ENCODE measurements around the gene HAUS3. TPM values are rescaled to one million over a fixed set of nuclear protein-coding genes. Genes with fewer than 3 reads are reported as not detected.
"Not testable (repeated sequence)": the region's sequence is repeated elsewhere in the genome, so short reads cannot be mapped to it uniquely, and the experiment has no call there.

Gene HAUS3
- total and polyA plus RNA-seq, 4 donors = 5.6 to 21.0 (median 12.1) TPM

DNA sequence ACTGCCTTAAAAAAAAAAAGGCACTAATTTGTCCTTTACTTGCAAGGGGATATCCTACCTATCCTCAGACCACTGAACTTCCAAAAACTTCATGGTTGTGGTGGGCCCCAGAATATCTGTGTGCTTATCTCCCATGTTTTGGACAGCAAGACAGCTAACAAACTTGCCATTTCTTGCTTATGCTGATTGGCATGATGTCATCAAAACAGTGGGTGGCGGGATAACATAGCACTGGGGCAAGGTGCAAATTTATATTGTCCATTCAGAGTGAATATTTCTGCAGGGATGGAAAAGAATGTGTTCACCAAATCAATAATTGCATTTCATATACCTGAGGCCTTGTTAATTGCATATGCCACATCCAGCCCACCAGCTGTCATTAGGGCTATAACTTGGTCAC lies 23.5 kb downstream of the HAUS3 start:
- Histone ChIP-seq H3K9ac (ENCODE audit: insufficient read depth in 1 of 2, low read length in 2 of 2) (no peak overlapping the region), H3K27ac (ENCODE audit: low read depth in 1 of 2, low read length in 1 of 2) (no peak overlapping the region), H3K4me1 (ENCODE audit: control insufficient read depth in 5 of 5, insufficient read depth in 5 of 5, low read length in 5 of 5) (no peaks in the 10 kb centered on the region), H3K36me3 (ENCODE audit: control insufficient read depth in 4 of 4, insufficient read depth in 4 of 4, low read length in 4 of 4) (peaks cover 0 to 2% (median 0%) of the 10 kb centered on the region in 4 donors), H3K4me3 (no peak overlapping the region), H3K27me3 (ENCODE audit: control insufficient read depth in 3 of 3, insufficient read depth in 3 of 3, low read length in 2 of 3) (no peaks in the 10 kb centered on the region), H3K9me3 (ENCODE audit: control insufficient read depth in 4 of 4, insufficient read depth in 3 of 4, low read length in 3 of 4) (no peaks in the 10 kb centered on the region)
- TF ChIP-seq, protein P1, sequence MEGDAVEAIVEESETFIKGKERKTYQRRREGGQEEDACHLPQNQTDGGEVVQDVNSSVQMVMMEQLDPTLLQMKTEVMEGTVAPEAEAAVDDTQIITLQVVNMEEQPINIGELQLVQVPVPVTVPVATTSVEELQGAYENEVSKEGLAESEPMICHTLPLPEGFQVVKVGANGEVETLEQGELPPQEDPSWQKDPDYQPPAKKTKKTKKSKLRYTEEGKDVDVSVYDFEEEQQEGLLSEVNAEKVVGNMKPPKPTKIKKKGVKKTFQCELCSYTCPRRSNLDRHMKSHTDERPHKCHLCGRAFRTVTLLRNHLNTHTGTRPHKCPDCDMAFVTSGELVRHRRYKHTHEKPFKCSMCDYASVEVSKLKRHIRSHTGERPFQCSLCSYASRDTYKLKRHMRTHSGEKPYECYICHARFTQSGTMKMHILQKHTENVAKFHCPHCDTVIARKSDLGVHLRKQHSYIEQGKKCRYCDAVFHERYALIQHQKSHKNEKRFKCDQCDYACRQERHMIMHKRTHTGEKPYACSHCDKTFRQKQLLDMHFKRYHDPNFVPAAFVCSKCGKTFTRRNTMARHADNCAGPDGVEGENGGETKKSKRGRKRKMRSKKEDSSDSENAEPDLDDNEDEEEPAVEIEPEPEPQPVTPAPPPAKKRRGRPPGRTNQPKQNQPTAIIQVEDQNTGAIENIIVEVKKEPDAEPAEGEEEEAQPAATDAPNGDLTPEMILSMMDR (IDR thresholded peaks at IDR 0.05; ENCODE audit: control extremely low read depth, extremely low read depth) = no peak
- ATAC-seq (ENCODE audit: insufficient read depth, low FRiP score) (no peak), DNase-seq (no peak)
- 91 to 96% methylated on average over 1 of the region's 1 CpG for WGBS, 2 donors

DNA sequence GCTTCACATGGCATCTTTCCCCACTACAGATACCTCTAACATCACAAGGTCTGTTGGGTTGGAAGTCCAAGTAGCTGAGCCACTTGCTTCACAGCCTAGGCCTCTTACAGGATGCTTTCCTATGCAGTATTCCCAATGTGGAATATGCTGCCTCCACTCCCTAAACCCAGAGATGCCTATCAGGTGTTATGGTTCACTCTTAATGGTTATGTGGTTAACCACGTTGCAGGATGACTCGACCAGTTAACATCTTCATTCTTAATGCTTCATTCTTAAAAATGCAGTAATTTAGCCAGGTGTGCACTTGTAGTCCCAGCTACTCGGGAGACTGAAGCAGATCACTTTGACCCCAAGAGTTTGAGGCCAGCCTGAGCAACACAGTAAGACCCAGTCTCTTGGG lies 24.2 kb downstream of the HAUS3 start:
- H3K9me3 ChIP-seq (ENCODE audit: control insufficient read depth in 4 of 4, insufficient read depth in 3 of 4, low read length in 3 of 4) = no peaks in the 10 kb centered on the region
- H3K9ac ChIP-seq (ENCODE audit: insufficient read depth in 1 of 2, low read length in 2 of 2) = no peak overlapping the region
- H3K4me3 ChIP-seq = no peak overlapping the region
- 50 to 58% methylated on average over 3 of the region's 3 CpGs for WGBS, 2 donors
- DNase-seq (no peak), ATAC-seq (ENCODE audit: insufficient read depth, low FRiP score) (no peak)
- peaks cover 0 to 1% (median 0%) of the 10 kb centered on the region in 4 donors for H3K36me3 ChIP-seq (ENCODE audit: control insufficient read depth in 4 of 4, insufficient read depth in 4 of 4, low read length in 4 of 4)
- no peak overlapping the region for H3K27ac ChIP-seq (ENCODE audit: low read depth in 1 of 2, low read length in 1 of 2)
- no peaks in the 10 kb centered on the region for H3K4me1 ChIP-seq (ENCODE audit: control insufficient read depth in 5 of 5, insufficient read depth in 5 of 5, low read length in 5 of 5)
- no peaks in the 10 kb centered on the region for H3K27me3 ChIP-seq (ENCODE audit: control insufficient read depth in 3 of 3, insufficient read depth in 3 of 3, low read length in 2 of 3)
- TF ChIP-seq, protein P1 (IDR thresholded peaks at IDR 0.05; ENCODE audit: control extremely low read depth, extremely low read depth) = no peak

DNA sequence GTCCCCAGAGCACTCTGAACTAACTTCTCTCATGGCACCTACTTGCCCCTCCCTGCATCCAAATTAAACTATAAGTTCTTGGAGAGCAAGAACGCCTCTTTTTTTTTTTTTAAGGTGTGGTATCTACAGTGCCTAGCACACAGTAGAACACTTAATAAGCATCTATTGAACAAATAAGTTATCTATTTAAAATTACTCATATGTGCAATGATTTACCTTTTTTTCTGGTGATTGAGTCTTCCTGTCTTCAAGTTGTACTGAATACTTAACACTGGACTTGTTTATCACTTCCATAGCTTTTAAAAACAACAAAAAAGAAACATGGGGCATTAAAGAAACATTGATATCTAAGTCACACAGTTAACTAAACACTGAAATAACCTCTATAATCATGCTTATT lies 29.1 kb downstream of the HAUS3 start:
- H3K9me3 ChIP-seq (ENCODE audit: control insufficient read depth in 4 of 4, insufficient read depth in 3 of 4, low read length in 3 of 4) = no peaks in the 10 kb centered on the region
- WGBS, 2 donors = 83 to 92% methylated on average over 1 of the region's 1 CpG
- no peaks in the 10 kb centered on the region for H3K27me3 ChIP-seq (ENCODE audit: control insufficient read depth in 3 of 3, insufficient read depth in 3 of 3, low read length in 2 of 3)
- no peak overlapping the region for H3K4me3 ChIP-seq
- no peaks in the 10 kb centered on the region for H3K4me1 ChIP-seq (ENCODE audit: control insufficient read depth in 5 of 5, insufficient read depth in 5 of 5, low read length in 5 of 5)
- TF ChIP-seq, protein P1 (IDR thresholded peaks at IDR 0.05; ENCODE audit: control extremely low read depth, extremely low read depth) = no peak
- DNase-seq (no peak), ATAC-seq (ENCODE audit: insufficient read depth, low FRiP score) (no peak)
- peaks cover 0 to 2% (median under 1%) of the 10 kb centered on the region in 4 donors for H3K36me3 ChIP-seq (ENCODE audit: control insufficient read depth in 4 of 4, insufficient read depth in 4 of 4, low read length in 4 of 4)
- H3K27ac ChIP-seq (ENCODE audit: low read depth in 1 of 2, low read length in 1 of 2) = no peak overlapping the region
- H3K9ac ChIP-seq (ENCODE audit: insufficient read depth in 1 of 2, low read length in 2 of 2) = no peak overlapping the region

DNA sequence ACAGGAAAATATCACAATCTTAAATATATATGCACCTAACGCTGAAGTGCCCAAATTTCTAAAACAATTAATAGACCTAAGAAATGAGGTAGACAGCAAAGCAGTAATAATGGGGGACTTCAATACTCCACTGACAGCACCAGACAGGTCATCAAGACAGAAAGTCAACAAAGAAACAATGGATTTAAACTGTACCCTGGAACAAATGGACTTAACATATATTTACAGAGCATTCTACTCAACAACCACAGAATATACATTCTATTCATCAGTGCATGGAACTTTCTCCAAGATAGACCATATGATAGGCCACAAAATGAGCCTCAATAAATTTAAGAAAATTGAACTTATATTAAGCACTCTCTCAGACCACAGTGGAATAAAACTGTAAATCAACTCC lies 39.1 kb downstream of the HAUS3 start:
- not testable (repeated sequence) for H3K27ac ChIP-seq (ENCODE audit: low read depth in 1 of 2, low read length in 1 of 2); H3K27me3 ChIP-seq (ENCODE audit: control insufficient read depth in 3 of 3, insufficient read depth in 3 of 3, low read length in 2 of 3); H3K9me3 ChIP-seq (ENCODE audit: control insufficient read depth in 4 of 4, insufficient read depth in 3 of 4, low read length in 3 of 4); DNase-seq; H3K4me1 ChIP-seq (ENCODE audit: control insufficient read depth in 5 of 5, insufficient read depth in 5 of 5, low read length in 5 of 5); H3K4me3 ChIP-seq; H3K36me3 ChIP-seq (ENCODE audit: control insufficient read depth in 4 of 4, insufficient read depth in 4 of 4, low read length in 4 of 4); ATAC-seq (ENCODE audit: insufficient read depth, low FRiP score); H3K9ac ChIP-seq (ENCODE audit: insufficient read depth in 1 of 2, low read length in 2 of 2)
- 95% methylated on average over 1 of the region's 1 CpG for WGBS, 2 donors
